ENCODE measurements around the gene TACO1. TPM values are rescaled to one million over a fixed set of nuclear protein-coding genes. Genes with fewer than 3 reads are reported as not detected.

TACO1 gene
- total RNA-seq (2014; rRNA removed; shearing (Covaris generic); ENCODE audit: low replicate concordance) = 43.0 and 55.4 TPM in 2 replicates

- in situ Hi-C loops (cut with HindIII; ENCODE audit: low pct_unique_long_range_greater_than_20kb, low sequenced_read_pairs) = no loop called here
- DNase-seq (ENCODE audit: low read depth) = peak; percentile 71
Observed at GRCh38 chr17:63600569-63601438, at the start of gene TACO1. Gene TACO1, plus strand, starts transcription at chr17:63600895. Its CDS starts 189 bp downstream, at chr17:63601084.

- in situ Hi-C loops (cut with HindIII; ENCODE audit: low pct_unique_long_range_greater_than_20kb, low sequenced_read_pairs) = no loop called here
Observed at GRCh38 chr17:63552211-63552610, 48.5 kb upstream of the TACO1 start.

GRCh38 chr17:63555500-63556156 lies 45.1 kb upstream of the TACO1 start:
- in situ Hi-C loops (cut with HindIII; ENCODE audit: low pct_unique_long_range_greater_than_20kb, low sequenced_read_pairs) = no loop called here

More at GRCh38 chr17:63552211-63552610, 48.5 kb upstream of the TACO1 start:
- no peak for DNase-seq (ENCODE audit: low read depth)

GRCh38 chr17:63557416-63557815 lies 43.3 kb upstream of the TACO1 start:
- DNase-seq (ENCODE audit: low read depth) = no peak
- in situ Hi-C loops (cut with HindIII; ENCODE audit: low pct_unique_long_range_greater_than_20kb, low sequenced_read_pairs) = no loop called here

More at GRCh38 chr17:63555500-63556156, 45.1 kb upstream of the TACO1 start:
- no peak for DNase-seq (ENCODE audit: low read depth)

- in situ Hi-C loops (cut with HindIII; ENCODE audit: low pct_unique_long_range_greater_than_20kb, low sequenced_read_pairs) = no loop called here
- DNase-seq (ENCODE audit: low read depth) = no peak
Observed at GRCh38 chr17:63558441-63558840, 42.3 kb upstream of the TACO1 start.

GRCh38 chr17:63561819-63562218 lies 38.9 kb upstream of the TACO1 start:
- in situ Hi-C loops (cut with HindIII; ENCODE audit: low pct_unique_long_range_greater_than_20kb, low sequenced_read_pairs) = no loop called here
- no peak for DNase-seq (ENCODE audit: low read depth)

GRCh38 chr17:63563339-63563738 lies 37.4 kb upstream of the TACO1 start:
- in situ Hi-C loops (cut with HindIII; ENCODE audit: low pct_unique_long_range_greater_than_20kb, low sequenced_read_pairs) = no loop called here
- DNase-seq (ENCODE audit: low read depth) = no peak

- no peak for DNase-seq (ENCODE audit: low read depth)
- in situ Hi-C loops (cut with HindIII; ENCODE audit: low pct_unique_long_range_greater_than_20kb, low sequenced_read_pairs) = no loop called here
Observed at GRCh38 chr17:63564562-63564961, 36.1 kb upstream of the TACO1 start.

- in situ Hi-C loops (cut with HindIII; ENCODE audit: low pct_unique_long_range_greater_than_20kb, low sequenced_read_pairs) = no loop called here
Observed at GRCh38 chr17:63567229-63567628, 33.5 kb upstream of the TACO1 start.

GRCh38 chr17:63568563-63568962 lies 32.1 kb upstream of the TACO1 start:
- no peak for DNase-seq (ENCODE audit: low read depth)
- in situ Hi-C loops (cut with HindIII; ENCODE audit: low pct_unique_long_range_greater_than_20kb, low sequenced_read_pairs) = no loop called here

More at GRCh38 chr17:63567229-63567628, 33.5 kb upstream of the TACO1 start:
- DNase-seq (ENCODE audit: low read depth) = no peak

- peak; percentile 30 for DNase-seq (ENCODE audit: low read depth)
- in situ Hi-C loops (cut with HindIII; ENCODE audit: low pct_unique_long_range_greater_than_20kb, low sequenced_read_pairs) = no loop called here
Observed at GRCh38 chr17:63571632-63572310, 28.9 kb upstream of the TACO1 start.

- DNase-seq (ENCODE audit: low read depth) = no peak
- in situ Hi-C loops (cut with HindIII; ENCODE audit: low pct_unique_long_range_greater_than_20kb, low sequenced_read_pairs) = no loop called here
Observed at GRCh38 chr17:63573634-63574033, 27.1 kb upstream of the TACO1 start.

- DNase-seq (ENCODE audit: low read depth) = no peak
- in situ Hi-C loops (cut with HindIII; ENCODE audit: low pct_unique_long_range_greater_than_20kb, low sequenced_read_pairs) = no loop called here
Observed at GRCh38 chr17:63578027-63578768, 22.5 kb upstream of the TACO1 start.

GRCh38 chr17:63578769-63579111 lies 22.0 kb upstream of the TACO1 start:
- in situ Hi-C loops (cut with HindIII; ENCODE audit: low pct_unique_long_range_greater_than_20kb, low sequenced_read_pairs) = no loop called here
- no peak for DNase-seq (ENCODE audit: low read depth)

GRCh38 chr17:63579633-63580032 lies 21.1 kb upstream of the TACO1 start:
- in situ Hi-C loops (cut with HindIII; ENCODE audit: low pct_unique_long_range_greater_than_20kb, low sequenced_read_pairs) = no loop called here
- DNase-seq (ENCODE audit: low read depth) = no peak

- DNase-seq (ENCODE audit: low read depth) = no peak
- in situ Hi-C loops (cut with HindIII; ENCODE audit: low pct_unique_long_range_greater_than_20kb, low sequenced_read_pairs) = no loop called here
Observed at GRCh38 chr17:63587770-63588169, 12.9 kb upstream of the TACO1 start.

GRCh38 chr17:63588797-63589196 lies 11.9 kb upstream of the TACO1 start:
- in situ Hi-C loops (cut with HindIII; ENCODE audit: low pct_unique_long_range_greater_than_20kb, low sequenced_read_pairs) = no loop called here
- no peak for DNase-seq (ENCODE audit: low read depth)

GRCh38 chr17:63589646-63590045 lies 11.0 kb upstream of the TACO1 start:
- no peak for DNase-seq (ENCODE audit: low read depth)
- in situ Hi-C loops (cut with HindIII; ENCODE audit: low pct_unique_long_range_greater_than_20kb, low sequenced_read_pairs) = no loop called here

Measured in Caki2 (cell line).